LNCAP (cell line): ENCODE data around the gene NOC4L.

Experiments
- TF ChIP-seq, protein P1 (sequence below): fragments of 450-650 bp; IDR thresholded peaks from 2 replicates; pipeline ENCODE4 v1.5.1; 2017; ENCODE audit warnings: mild to moderate bottlenecking

NOC4L gene

GRCh38 chr12:132133952-132134652 lies 10.2 kb upstream of the NOC4L start:
- TF ChIP-seq, protein P1, sequence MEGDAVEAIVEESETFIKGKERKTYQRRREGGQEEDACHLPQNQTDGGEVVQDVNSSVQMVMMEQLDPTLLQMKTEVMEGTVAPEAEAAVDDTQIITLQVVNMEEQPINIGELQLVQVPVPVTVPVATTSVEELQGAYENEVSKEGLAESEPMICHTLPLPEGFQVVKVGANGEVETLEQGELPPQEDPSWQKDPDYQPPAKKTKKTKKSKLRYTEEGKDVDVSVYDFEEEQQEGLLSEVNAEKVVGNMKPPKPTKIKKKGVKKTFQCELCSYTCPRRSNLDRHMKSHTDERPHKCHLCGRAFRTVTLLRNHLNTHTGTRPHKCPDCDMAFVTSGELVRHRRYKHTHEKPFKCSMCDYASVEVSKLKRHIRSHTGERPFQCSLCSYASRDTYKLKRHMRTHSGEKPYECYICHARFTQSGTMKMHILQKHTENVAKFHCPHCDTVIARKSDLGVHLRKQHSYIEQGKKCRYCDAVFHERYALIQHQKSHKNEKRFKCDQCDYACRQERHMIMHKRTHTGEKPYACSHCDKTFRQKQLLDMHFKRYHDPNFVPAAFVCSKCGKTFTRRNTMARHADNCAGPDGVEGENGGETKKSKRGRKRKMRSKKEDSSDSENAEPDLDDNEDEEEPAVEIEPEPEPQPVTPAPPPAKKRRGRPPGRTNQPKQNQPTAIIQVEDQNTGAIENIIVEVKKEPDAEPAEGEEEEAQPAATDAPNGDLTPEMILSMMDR = no peak

DNA sequence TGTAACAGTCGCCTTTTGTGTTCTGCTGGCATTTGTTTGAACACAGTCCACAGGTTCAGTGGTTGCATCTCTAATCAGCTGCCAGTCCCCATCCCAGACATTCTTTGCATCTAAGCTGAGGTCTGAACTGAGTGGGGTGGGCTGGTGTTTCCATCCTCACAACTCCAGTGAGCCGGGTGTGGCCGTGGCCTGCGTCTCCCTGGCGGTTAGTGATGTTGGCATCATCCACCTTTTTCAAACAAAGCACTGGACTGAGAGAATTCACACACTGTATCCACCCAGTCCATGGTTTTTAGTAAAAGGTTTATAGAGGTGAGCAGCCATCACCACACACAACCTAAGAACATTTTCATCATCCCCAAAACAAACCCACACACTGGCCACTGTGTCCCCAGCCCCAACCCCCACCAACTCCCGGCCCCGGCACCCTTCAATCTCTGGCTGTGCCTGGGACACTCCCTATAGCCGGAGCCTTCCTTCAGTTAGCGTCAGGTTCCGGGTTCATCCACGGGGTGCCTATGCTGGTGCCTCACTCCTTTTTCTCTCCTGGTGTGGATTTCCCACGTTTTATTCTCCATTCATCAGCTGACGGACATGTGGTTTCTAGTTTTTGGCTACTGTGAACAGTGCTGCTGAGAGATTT lies 6.7 kb upstream of the NOC4L start:
- TF ChIP-seq, protein P1 = no peak

DNA sequence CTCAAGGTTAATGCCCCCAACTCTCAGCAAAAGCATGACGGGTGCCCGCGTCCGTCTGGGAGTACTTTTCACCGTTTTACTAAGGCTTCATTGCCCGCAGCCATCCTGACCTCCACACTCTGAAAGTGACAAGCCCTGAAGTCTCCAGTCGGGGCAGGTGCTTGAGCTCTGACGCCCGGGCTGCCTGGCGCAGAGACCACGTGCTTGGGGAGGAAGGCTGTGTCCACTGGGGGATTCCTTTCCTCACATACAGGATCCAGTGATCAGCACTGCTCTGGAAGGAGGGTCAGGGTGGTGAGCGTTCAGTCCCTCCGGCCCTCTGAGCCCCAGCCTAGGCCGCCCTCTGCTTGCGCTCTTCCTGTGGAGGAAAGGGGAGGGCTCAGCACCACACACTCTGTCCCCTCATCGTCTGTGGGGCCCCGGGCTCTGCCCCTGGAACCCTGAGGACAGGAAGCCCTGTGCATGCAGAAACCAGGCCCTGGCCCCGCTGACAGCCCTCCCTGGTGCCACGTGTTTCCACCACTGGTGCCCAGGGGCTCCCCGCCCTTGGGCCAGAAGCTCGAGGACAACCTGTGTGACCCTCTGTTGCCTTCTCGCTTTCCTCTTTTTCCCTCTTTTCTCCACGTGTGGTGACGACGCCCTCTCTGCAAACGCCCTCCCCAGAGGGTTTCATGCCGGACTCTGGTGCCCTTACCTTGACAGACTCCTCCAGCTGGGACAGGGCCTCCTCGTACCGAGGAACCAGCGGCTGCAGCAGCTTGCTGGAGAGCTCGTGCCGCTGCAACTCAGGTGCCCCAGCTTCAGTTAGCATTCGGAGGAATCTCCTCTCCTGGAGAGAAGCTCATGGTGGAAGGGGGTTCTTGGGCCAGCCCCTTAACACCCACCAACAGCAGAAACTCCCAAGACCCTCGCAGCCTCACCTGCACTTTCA lies 5.1 kb upstream of the NOC4L start:
- TF ChIP-seq, protein P1 = no peak

GRCh38 chr12:132139912-132140311 lies 4.3 kb upstream of the NOC4L start:
- TF ChIP-seq, protein P1 = no peak

- TF ChIP-seq, protein P1 = no peak
Measured at GRCh38 chr12:132140501-132140900, 3.8 kb upstream of the NOC4L start.

DNA sequence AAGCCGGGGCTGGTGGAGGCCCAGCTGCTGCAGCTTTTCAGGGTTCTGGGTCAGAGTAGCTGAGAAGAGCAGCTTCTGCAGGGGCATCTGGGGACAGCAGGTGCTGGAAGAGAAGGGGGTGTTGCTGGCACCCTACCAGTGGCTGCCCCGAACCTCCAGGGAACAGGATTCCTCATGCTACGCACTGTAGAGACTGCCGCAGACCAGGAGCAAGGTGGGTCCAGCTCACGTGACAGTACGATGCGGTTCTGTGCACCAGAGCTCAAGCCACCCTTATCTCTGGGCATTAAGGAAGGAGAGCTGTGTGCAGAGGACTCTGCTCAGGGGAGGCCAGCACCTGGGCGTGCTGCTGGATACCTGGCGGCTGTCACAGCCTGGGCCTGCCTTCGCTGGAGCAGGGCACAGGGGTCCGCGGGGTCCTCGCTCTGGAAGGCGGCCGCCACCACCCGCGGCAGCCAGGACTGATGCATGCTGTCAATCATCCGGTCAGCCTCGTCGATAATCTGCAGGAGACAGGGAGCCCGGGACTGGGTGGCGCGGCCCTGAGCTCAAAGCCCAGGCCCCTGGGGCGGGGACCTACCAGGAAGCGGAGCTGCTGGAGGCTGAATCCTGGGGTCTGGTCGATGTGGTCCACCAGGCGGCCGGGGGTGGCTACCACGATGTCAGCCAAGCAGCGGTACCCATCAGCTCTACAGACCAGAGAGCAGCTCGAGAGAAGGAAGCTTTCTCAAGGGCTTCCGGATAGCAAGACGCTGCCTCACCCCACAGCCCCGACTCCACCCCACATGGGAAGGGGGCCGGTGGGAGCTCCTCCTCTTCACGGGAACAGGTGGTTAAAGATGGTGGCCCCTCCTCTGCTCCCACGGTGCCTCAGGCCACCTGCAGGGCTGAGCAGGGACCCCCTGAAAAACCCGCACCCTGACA lies 3.1 kb upstream of the NOC4L start:
- TF ChIP-seq, protein P1 = no peak
